Activated CD4-positive, alpha-beta T cell treated with anti-CD3 and anti-CD28 coated beads, Interleukin-2, amount 50 U/mL, for 4 hours (primary cell): ENCODE measurements around the gene RS1.

ENCODE experiments used
- DNase-seq, 2 experiments: peaks; one replicate each; pipeline ENCODE4 v3.0.0-alpha.2; 2020

The RS1 gene

DNA sequence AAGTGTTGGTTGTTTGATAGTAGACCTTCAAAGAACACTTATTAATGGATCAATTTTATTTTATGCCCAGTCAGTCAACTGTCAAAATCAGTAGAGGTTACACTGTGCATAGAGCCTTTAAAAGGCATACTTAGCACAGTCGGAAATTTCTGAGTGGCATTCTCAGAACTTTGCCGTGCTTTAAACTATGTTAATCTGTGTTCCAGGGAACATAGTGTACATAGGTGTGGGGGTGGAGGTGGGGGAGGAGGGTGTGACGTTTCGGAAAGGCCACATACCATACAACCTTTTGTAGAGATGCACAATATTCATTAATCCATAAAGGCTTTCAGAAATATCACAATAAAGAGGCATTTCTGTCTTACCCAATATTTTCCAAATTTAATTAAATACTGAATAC lies 75.8 kb downstream of the RS1 start:
- no peak for DNase-seq

DNA sequence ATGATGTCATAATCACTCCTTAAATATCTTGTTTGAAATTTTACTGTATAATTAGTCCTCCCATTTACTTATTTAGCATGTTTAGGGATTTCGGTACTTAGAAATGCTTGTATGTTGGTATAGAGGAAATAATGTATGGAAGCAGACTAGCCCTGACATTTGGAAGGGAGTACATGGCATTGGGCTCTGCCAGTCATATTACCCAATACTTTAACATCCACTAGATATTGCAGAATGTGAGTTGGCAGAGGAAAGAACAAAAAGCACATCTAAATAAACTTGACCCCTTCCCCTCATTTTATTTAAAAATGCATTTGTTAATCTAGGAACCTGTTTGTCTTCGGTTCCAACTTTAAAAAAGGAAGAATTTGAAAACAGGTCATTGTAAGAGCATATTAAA lies 77.8 kb downstream of the RS1 start:
- no peak for DNase-seq

DNA sequence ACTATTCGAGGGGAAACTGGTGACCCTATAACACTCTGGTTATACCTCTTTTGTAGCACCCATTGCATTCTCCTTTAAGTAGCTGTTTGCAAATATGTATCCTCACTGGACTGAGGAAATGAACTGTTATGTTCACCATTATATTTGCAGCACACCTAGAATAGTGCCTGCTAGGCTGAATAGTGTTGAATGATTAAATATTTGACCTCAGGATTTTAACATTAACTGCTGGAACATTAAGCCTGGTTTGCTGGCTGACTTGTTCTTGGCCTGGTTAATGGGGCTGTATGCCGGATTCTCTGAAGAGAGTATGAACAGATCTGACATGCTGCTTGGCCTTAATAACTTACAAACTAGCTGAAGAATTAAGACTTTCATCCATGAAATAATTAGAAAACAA lies 80.1 kb downstream of the RS1 start:
- no peak for DNase-seq
